Fibroblast of upper back skin (primary cell): ENCODE results near the gene IRF2.
"Not testable (repeated sequence)": the region's sequence is repeated elsewhere in the genome, so short reads cannot be mapped to it uniquely, and the experiment has no call there.

Experiments used
- DNase-seq: peaks from one replicate; pipeline ENCODE4 v3.0.0-alpha.2; 2013

IRF2 gene

GRCh38 chr4:184342857-184343237 lies 131.5 kb downstream of the IRF2 start:
- not testable (repeated sequence) for DNase-seq

- no peak for DNase-seq
Observed at GRCh38 chr4:184342167-184342856, 132.0 kb downstream of the IRF2 start.

GRCh38 chr4:184339398-184340193 lies 134.8 kb downstream of the IRF2 start:
- peak; percentile 12 for DNase-seq

DNA sequence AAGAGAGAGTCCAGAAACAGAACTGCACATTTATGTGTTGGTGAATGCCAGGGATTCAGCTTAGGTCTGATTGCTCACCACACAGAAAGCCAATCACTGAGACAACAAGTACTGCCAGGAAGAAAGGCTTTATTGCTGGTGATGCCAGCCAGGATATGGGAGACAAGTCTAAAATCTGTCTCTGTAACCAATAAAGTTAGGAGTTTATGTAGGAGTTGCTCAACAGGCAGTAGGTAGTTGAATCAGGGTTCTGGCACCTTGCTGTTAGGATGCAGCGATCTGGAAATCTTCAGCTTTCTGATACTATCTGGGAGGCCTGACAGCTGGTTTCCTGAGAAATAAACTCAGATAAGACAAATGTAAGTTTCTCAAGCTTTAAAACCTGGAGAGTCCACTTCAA lies 136.4 kb downstream of the IRF2 start:
- DNase-seq = no peak
